NCI-H2171 (cell line): ENCODE results near the gene RAI1.

Experiments used
- DNase-seq: peaks from one replicate; lab custom pipeline; 2025; lab: John Stamatoyannopoulos, UW

The RAI1 gene

GRCh38 chr17:17751489-17752088 is 70.3 kb downstream of the RAI1 start:
- no peak for DNase-seq

- DNase-seq, result peak; percentile 97
Measured at GRCh38 chr17:17752089-17752820, 71.0 kb downstream of the RAI1 start.

- DNase-seq, result no peak
Measured at GRCh38 chr17:17752821-17753321, 71.6 kb downstream of the RAI1 start.

- no peak for DNase-seq
Measured at GRCh38 chr17:17754719-17755686, 73.7 kb downstream of the RAI1 start.

- no peak for DNase-seq
Measured at GRCh38 chr17:17755715-17756114, 74.5 kb downstream of the RAI1 start.

- DNase-seq, result peak; percentile 28
Measured at GRCh38 chr17:17757391-17757791, 76.1 kb downstream of the RAI1 start.

GRCh38 chr17:17757956-17758845 is 76.9 kb downstream of the RAI1 start:
- peak; percentile 95 for DNase-seq

- no peak for DNase-seq
Measured at GRCh38 chr17:17758941-17759563, 77.8 kb downstream of the RAI1 start.

GRCh38 chr17:17760350-17760749 is 79.1 kb downstream of the RAI1 start:
- DNase-seq, result no peak

- DNase-seq, result no peak
Measured at GRCh38 chr17:17760872-17761550, 79.8 kb downstream of the RAI1 start.

GRCh38 chr17:17761894-17762743 is 80.9 kb downstream of the RAI1 start:
- no peak for DNase-seq

GRCh38 chr17:17762744-17763105 is 81.5 kb downstream of the RAI1 start:
- DNase-seq, result no peak

GRCh38 chr17:17763136-17763535 is 81.9 kb downstream of the RAI1 start:
- DNase-seq, result no peak

GRCh38 chr17:17763734-17764133 is 82.5 kb downstream of the RAI1 start:
- no peak for DNase-seq

- no peak for DNase-seq
Measured at GRCh38 chr17:17765359-17766076, 84.3 kb downstream of the RAI1 start.

GRCh38 chr17:17766077-17766743 is 85.0 kb downstream of the RAI1 start:
- no peak for DNase-seq

- no peak for DNase-seq
Measured at GRCh38 chr17:17766744-17767120, 85.5 kb downstream of the RAI1 start.

- no peak for DNase-seq
Measured at GRCh38 chr17:17767154-17767869, 86.1 kb downstream of the RAI1 start.
